Frontal cortex (tissue), 4 donors: ENCODE data around the gene CELSR2. TPM values are rescaled to one million over a fixed set of nuclear protein-coding genes. Genes with fewer than 3 reads are reported as not detected.

Experiments
- DNase-seq, 2 donors: peaks; one replicate each; pipeline ENCODE4 v3.0.0; 2012; ENCODE audit warnings: low spot score in 2 of 2
- FAIRE-seq: peaks from 2 replicates; lab custom pipeline; 2012; peaks lifted over from hg19 to GRCh38; lab: Jason Lieb, UNC
- total RNA-seq: library from RNA; depleted of rRNA; stranded (reverse); fragments of >200 nt; gene quantifications from one replicate; pipeline ENCODE4 v1.2.3, GENCODE V29; 2014
- donor health status: control.
- donor health status: control.
- donor health status: control.

Gene CELSR2
- total RNA-seq, 1 donor from 2014 or later: 27.3 TPM

GRCh38 chr1:109229531-109230127 is 19.7 kb upstream of the CELSR2 start:
- FAIRE-seq (no peak), DNase-seq (no peak)

DNA sequence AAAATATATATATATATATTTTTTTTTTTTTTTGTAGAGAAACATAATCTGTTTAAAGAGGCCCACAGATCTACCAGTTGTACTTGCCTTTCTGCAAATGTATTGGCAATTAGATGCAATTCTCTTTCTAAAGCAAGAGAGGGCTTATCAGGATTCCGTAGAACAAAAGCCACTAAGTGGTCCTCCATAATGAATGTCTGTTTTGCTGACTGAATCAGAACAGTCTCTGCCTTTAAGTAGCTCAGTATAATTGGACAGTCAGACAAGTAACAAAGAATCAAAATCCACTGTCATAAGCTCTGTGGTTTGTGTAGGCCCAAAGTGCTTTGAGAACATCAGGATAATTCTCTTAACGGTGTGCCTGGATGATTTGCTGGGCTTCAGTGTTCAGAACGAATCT is 18.3 kb upstream of the CELSR2 start:
- FAIRE-seq (no peak), DNase-seq (no peak)

DNA sequence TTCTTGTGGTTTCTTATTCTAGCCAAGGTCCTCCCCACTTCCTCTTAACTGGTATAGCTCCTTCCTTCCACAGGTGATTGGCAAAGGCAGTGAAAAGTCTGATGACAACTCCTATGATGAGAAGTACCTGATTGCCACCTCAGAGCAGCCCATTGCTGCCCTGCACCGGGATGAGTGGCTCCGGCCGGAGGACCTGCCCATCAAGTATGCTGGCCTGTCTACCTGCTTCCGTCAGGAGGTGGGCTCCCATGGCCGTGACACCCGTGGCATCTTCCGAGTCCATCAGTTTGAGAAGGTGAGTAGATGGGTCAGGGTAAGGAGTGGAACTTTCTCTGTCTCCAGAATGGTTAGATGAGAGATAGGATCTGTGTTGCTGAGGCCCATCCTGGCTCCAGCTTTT is 14.2 kb upstream of the CELSR2 start:
- no peak for DNase-seq
- no peak for FAIRE-seq

DNA sequence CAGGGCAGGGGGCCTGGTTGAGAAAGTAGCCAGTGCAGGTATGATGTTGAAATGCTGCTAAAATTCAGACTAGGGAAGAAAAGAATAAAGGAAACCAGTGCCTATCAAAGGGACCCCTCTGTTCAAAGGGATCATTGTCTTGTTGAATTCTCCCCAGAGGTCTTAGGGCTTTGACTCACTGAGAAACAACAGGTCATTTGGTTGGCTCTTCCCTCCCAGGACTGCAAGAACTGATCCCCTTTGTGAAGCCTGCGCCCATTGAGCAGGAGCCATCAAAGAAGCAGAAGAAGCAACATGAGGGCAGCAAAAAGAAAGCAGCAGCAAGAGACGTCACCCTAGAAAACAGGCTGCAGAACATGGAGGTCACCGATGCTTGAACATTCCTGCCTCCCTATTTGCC is 11.8 kb upstream of the CELSR2 start:
- no peak for DNase-seq

DNA sequence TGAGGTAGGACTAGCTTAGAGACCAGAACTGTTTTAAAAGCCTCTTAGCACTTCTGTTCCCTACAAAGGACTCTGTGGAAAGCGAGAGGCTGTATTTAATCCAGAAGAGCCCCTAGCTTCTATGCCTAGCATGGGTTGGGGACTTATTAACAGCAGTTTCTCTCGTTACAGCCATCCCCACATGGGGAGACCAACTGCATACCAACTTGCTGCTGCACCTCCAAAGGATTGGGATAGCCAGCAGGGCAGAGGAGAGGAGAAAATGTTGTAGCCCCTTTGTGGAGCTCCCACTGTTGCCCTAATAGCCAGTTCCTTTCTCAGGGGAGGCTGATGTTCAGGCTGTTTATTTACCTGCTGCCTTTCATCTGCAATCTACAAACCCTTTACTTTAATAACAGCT is 11.0 kb upstream of the CELSR2 start:
- DNase-seq: no peak
- FAIRE-seq: no peak

More for the DNA sequence above, 11.8 kb upstream of the CELSR2 start:
- no peak for FAIRE-seq

- no peak for FAIRE-seq
- DNase-seq: no peak
These were observed 10.3 kb upstream of the CELSR2 start for GRCh38 chr1:109239047-109239408.

GRCh38 chr1:109239409-109240068 is 9.8 kb upstream of the CELSR2 start:
- DNase-seq: no peak
- no peak for FAIRE-seq

DNA sequence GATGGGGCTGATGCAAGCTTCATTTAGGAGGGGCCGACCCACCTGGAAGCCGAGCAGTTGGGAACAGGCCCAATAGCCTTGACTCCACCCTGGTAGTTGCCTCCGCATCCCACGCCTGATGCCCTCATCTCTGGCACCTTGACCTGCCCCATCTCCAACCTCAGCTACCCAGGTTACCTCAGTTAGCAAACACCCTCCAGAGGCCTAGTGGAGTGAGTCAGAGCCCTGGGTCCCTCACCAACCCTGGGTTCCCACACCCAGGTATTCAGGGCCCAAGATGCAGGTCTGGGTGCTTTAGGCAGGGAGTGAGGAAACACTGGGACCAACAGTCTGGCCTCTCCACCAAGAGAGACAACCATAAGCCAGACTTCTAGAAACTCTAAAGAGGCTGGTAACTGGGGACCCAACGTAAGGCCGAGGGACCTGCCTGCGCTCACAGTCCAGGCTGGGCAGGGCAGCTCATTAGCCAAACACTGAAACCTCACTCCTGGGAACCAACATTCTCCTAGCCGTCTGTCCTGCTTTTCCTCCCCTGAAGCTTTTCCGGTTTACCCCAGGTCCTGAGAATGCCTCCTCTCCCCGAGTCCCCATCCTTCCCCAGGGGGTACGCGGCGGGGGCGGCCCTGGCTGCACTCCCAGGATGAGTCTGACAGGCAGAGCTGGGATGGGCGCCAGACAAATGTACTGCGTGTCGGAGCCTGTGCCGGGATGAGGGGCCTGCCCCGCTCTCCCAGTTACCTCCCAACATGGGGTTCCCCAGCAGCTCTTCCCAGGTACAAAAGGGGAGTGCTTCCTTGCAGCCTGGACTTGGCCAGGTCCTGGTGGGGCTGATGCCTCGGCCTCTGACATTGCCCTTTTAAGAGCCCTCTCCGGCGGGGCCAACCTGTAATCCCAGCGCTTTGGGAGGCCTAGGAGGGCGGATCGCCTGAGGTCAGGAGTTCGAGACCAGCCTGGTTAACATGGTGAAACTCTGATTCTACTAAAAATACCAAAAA is 8.9 kb upstream of the CELSR2 start:
- DNase-seq (peak in 1 of 2 donors; percentile 67), FAIRE-seq (no peak)

- DNase-seq (no peak), FAIRE-seq (no peak)
These were observed 8.0 kb upstream of the CELSR2 start for GRCh38 chr1:109241344-109241743.

DNA sequence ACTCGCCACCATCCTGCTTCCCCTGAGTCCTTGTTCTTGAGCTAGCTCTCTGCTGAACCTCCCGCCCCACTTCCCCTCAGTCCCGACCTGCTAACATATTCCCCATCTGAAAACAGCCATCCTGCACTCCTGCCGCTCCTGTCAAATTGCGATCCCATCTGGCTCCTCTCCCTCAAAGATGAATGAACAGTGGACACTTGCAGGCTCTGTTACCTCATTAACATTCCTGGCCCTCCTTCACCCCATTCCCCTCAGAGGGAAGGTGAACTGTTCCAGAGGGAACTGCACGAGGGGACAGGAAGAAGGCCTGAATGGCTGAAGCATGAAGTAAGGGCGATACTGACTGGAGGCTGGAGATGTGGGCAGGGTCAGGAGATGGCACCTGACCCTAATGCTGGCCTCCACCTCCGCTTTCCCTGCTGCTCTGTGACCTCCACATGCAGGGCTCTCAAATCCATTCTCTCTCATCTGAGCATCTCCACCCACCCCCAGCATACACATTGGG is 7.4 kb upstream of the CELSR2 start:
- FAIRE-seq (no peak), DNase-seq (no peak)

- DNase-seq (no peak), FAIRE-seq (no peak)
These were observed 7.0 kb upstream of the CELSR2 start for GRCh38 chr1:109242387-109242786.

DNA sequence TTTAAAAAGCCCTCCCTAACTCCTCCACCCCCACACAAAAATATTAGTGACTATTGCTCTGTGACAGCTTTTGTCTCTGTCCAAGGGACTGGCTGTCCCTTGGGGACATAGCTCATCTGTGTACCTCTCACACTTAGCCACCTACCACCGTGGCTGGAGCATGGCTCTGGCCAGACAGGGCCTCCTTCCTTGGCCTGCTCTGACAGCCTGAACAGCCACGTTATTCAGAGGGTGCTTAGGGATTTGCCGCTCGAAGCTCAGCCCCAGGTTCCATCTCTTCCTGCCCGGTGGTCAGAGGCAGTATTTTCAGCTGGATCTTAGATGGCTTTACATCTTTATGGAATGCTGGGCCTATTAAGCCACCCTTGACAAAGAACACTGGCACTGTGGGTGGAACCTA is 6.1 kb upstream of the CELSR2 start:
- no peak for DNase-seq

DNA sequence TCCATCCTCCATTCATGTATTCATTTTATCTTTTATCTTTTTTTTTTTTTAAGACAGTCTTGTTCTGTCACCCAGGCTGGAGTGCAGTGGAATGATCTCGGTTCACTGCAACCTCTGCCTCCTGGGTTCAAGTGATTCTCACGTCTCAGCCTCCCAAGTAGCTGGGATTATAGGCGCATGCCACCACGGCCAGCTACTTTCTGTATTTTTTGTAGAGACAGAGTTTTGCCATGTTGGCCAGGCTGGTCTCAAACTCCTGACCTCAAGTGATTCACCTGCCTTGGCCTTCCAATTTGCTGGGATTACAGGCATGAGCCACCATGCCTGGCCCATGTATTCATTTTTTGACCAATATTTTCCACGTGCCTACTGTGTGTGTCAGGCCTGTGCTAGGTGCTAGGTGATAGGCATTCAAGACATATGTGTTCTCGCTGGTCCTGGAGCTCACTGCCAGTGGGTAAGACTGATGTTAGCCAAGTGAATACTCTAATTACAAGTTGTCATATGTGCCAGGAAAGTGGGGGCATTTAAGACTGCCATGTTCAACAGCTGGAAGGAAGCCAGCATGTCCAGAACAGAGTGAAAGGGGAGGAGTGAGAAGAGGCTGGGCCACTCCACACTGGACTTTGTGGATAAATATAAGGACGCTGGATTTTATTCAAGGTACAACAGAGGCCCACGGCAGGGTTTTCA is 5.3 kb upstream of the CELSR2 start:
- no peak for FAIRE-seq
- DNase-seq: no peak

More for the DNA sequence above, 6.1 kb upstream of the CELSR2 start:
- FAIRE-seq: no peak

DNA sequence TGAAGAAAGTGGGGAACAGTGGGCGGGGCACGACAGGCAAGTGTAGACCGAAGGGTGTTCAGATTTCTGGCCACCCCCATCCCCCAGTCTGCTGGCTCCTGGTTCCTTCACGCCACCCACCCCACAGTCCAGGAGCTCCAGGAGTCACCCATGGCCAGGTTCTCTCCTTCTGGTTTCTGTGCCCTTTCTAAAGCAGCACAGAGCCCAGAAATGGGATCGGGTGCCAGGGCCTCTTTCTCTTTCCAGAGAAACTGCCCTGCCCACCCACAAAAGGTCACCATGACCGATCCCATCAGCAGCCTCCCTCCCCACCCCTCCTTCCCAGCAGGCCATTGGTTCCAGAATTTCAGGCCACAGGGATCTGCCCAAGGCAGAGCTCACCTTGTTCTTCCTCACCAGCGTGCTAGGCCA is 3.2 kb upstream of the CELSR2 start:
- DNase-seq (no peak), FAIRE-seq (no peak)

DNA sequence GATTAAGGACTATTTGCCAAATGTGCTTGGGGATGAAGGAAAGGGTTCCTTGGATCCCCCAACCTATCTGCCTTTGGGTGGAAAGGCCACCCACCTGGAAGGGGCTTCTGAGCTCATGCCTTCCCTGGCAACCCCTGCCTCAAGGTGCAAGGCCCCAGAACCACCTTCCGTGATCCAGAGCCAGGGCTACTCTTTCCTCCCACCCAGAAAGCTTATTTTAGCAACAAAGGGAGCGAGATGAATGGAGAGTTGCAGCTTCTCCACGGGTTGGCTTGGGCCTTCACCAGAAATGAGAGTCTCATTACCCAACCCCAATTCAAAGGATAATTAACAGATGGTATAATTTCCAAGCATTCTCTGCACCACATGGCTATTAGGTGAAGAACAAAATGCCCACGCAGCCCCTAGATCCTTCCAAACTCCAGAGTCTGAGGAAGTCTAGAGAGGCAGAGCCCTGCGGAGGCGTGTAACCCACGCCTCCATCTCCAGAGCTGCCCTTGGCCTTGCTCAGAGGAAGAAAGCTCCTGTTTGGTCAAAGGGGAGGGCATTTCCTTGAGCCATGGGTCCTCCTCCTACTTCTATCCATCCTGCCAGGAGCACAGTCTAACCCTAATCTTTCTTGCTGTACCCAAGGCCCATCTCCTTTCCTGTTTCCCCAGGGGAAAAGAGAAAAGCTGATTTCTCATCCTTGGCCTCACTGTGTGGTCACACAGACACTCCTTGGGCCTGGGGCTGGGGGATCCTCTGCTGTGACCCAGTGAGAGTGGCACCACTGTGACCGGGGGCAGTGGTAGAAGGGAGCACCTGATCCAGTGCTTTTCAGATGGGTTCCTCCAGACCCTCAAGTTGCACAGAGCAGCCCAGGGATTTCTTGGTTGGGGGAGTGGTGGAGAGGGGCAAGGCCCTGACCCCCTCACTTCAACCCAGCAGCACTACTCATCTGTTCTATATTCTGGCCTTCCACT is 1.7 kb upstream of the CELSR2 start:
- DNase-seq (no peak), FAIRE-seq (no peak)

DNA sequence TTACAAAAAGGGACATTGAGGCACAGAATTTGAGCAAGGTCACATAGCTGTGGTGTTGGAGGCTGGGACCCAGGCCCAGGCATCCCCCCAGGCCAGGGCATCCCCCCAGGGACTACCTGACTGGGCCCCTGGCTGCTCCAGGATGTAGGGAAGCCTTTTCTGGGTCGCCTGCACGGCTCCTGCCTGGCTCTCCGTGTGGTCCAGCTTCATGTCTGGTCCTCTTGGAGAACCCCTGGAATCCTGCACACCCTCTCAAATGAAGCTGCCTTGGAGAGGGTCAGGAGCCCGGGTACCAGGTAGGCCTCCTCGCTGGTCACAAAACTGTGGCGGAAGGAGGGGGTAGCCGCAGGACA is 919 bp upstream of the CELSR2 start:
- FAIRE-seq: no peak
- no peak for DNase-seq

GRCh38 chr1:109249654-109250401 is 489 bp downstream of the CELSR2 start:
- FAIRE-seq (no peak), DNase-seq (peak in 1 of 2 donors; percentile 62)
